Upper lobe of left lung (tissue), 4 donors: ENCODE results near the gene TVP23A.

Experiments used
- POLR2A ChIP-seq, 4 donors: fragments of 450-650 bp; IDR thresholded peaks; one replicate each; pipeline ENCODE4 v1.5.1; 2016 to 2017; ENCODE audit warnings: antibody characterized with exemption in 4 of 4, mild to moderate bottlenecking in 2 of 4
- TF ChIP-seq, protein P1 (sequence below), 6 experiments: fragments of 450-650 bp in 4 of 6; fragments of 200-600 bp in 2 of 6; sonication (generic) in 2 of 6; IDR thresholded peaks; one replicate each; pipeline ENCODE4 v1.5.1; 2016 to 2019; ENCODE audit warnings: antibody characterized with exemption in 6 of 6

DNA sequence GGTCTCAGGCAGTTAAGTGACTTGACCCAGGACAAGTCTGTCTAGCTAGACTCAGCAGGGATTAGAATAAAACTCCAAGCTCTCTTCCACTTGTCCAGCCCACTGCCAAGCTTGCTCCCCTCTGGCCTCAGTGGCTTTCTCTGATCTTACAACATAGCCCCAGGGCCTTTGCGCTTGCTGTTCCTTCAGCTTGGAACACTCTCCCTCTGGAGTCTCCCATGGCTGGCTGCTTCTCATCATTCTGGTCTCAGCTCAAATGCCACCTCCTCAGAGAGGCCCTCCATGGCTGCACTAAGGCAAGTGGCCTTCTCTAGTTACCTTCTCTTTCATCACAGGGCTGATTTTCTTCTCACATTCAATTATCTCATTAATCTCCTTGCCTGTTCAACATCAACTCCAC is 1.1 kb downstream of the TVP23A start:
- TF ChIP-seq, protein P1, sequence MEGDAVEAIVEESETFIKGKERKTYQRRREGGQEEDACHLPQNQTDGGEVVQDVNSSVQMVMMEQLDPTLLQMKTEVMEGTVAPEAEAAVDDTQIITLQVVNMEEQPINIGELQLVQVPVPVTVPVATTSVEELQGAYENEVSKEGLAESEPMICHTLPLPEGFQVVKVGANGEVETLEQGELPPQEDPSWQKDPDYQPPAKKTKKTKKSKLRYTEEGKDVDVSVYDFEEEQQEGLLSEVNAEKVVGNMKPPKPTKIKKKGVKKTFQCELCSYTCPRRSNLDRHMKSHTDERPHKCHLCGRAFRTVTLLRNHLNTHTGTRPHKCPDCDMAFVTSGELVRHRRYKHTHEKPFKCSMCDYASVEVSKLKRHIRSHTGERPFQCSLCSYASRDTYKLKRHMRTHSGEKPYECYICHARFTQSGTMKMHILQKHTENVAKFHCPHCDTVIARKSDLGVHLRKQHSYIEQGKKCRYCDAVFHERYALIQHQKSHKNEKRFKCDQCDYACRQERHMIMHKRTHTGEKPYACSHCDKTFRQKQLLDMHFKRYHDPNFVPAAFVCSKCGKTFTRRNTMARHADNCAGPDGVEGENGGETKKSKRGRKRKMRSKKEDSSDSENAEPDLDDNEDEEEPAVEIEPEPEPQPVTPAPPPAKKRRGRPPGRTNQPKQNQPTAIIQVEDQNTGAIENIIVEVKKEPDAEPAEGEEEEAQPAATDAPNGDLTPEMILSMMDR (IDR thresholded peaks at IDR 0.05) = no peak
- no peak for TF ChIP-seq POLR2A (IDR thresholded peaks at IDR 0.05)
